GM12878 (cell line): ENCODE data around the gene FRK. TPM values are rescaled to one million over a fixed set of nuclear protein-coding genes. Genes with fewer than 3 reads are reported as not detected.

Experiments
- ATAC-seq: fragments of 200-7000 bp; cut with Tn5 transposase; 3 replicates; pipeline ENCODE4 v1.9.1; 2020; ENCODE audit warnings: mild to moderate bottlenecking, moderate library complexity
- BruUV-seq: library from RNA; stranded (reverse); fragments of 400-500 nt; replicated peaks from 2 replicates; lab custom pipeline; 2021; lab: Mats Ljungman, UMichigan
- CTCF ChIA-PET: fragments of 300-600 bp; sonication (Branson Sonifier 250); formaldehyde crosslinking; extraction: SDS; loops from one replicate; lab custom pipeline; 2021; ENCODE audit warnings: inconsistent platforms; lab: Yijun Ruan, JAX
- POLR2A ChIA-PET: fragments of 350-600 bp; formaldehyde crosslinking; extraction: SDS; loops from one replicate; lab custom pipeline; 2021; ENCODE audit warnings: inconsistent platforms; lab: Charles Lee
- RAD21 ChIA-PET: fragments of 300-600 bp; sonication (Branson Sonifier 250); formaldehyde crosslinking; loops from one replicate; lab custom pipeline; 2023; ENCODE audit warnings: antibody characterized with exemption; ENCODE audit not compliant: unreplicated experiment; lab: Charles Lee
- SMC1A ChIA-PET: fragments of 300-600 bp; sonication (Branson Sonifier 250); formaldehyde crosslinking; loops from one replicate; lab custom pipeline; 2023; ENCODE audit not compliant: unreplicated experiment, uncharacterized antibody; lab: Charles Lee
- DNase-seq: peaks from one replicate; pipeline ENCODE4 v3.0.0-alpha.2; 2011; ENCODE audit warnings: low read depth, low spot score
- FAIRE-seq: peaks from 3 replicates; lab custom pipeline; 2011; peaks lifted over from hg19 to GRCh38; lab: Jason Lieb, UNC
- H2AFZ ChIP-seq: 2 replicates; pipeline ENCODE4 v1.6.0; 2011; ENCODE audit warnings: low read depth, low read length, control low read depth; ENCODE audit not compliant: control insufficient read depth
- H3K27ac ChIP-seq: 2 replicates; pipeline ENCODE4 v1.5.1; 2011; ENCODE audit warnings: control low read depth; ENCODE audit not compliant: control insufficient read depth, insufficient read depth
- H3K27me3 ChIP-seq, 2 experiments: replicated peaks in 1 of 2; 2 replicates each; pipeline versions ENCODE4 v1.6.0 to v1.6.1; 2011; ENCODE audit warnings: low read length in 1 of 2; ENCODE audit not compliant: control insufficient read depth in 2 of 2, insufficient read depth in 2 of 2
- H3K36me3 ChIP-seq, 2 experiments: 2 replicates each; pipeline ENCODE4 v1.5.1; 2011; ENCODE audit warnings: low read length in 1 of 2; ENCODE audit not compliant: control insufficient read depth in 2 of 2, insufficient read depth in 2 of 2
- H3K4me1 ChIP-seq: 2 replicates; pipeline ENCODE4 v1.6.1; 2011; ENCODE audit warnings: mild to moderate bottlenecking, low read length, moderate library complexity, mixed read lengths; ENCODE audit not compliant: control insufficient read depth, insufficient read depth
- H3K4me2 ChIP-seq: 2 replicates; pipeline ENCODE4 v1.6.0; 2011; ENCODE audit warnings: control low read depth; ENCODE audit not compliant: control insufficient read depth, insufficient read depth
- H3K4me3 ChIP-seq: fragments of 200-600 bp; sonication (generic); 2 replicates; pipeline ENCODE4 v1.5.1; 2016
- H3K79me2 ChIP-seq: 2 replicates; pipeline ENCODE4 v1.6.0; 2011; ENCODE audit warnings: low read length; ENCODE audit not compliant: control insufficient read depth, insufficient read depth
- H3K9ac ChIP-seq: 2 replicates; pipeline ENCODE4 v1.8.0; 2011; ENCODE audit warnings: low read length, control low read depth, mixed read lengths; ENCODE audit not compliant: control insufficient read depth, insufficient read depth
- H3K9me3 ChIP-seq: replicated peaks from 3 replicates; pipeline ENCODE4 v1.5.1; 2011; ENCODE audit warnings: mild to moderate bottlenecking, low read length; ENCODE audit not compliant: control insufficient read depth, insufficient read depth
- H4K20me1 ChIP-seq: 2 replicates; pipeline ENCODE4 v1.6.0; 2011; ENCODE audit not compliant: control insufficient read depth, insufficient read depth
- RUNX3 ChIP-seq: IDR thresholded peaks from 2 replicates; pipeline ENCODE4 v1.6.1; 2012; ENCODE audit warnings: low read length, inconsistent platforms
- SPI1 ChIP-seq: IDR thresholded peaks from 2 replicates; pipeline ENCODE4 v1.6.1; 2011; ENCODE audit warnings: low read depth, mild to moderate bottlenecking, low read length, moderate library complexity, borderline replicate concordance; ENCODE audit not compliant: insufficient read depth
- WGBS: methylation state at CpG from one replicate; pipeline ENCODE4 v1.1.6; 2016; ENCODE audit warnings: low lambda C conversion rate; ENCODE audit not compliant: insufficient replicate concordance, insufficient coverage; ENCODE audit errors: missing lambda C conversion rate; 5-methylcytosine and 5-hydroxymethylcytosine counted together
- in situ Hi-C: fragments of 300-500 bp; cut with MboI; formaldehyde crosslinking; loops from 9 replicates; pipeline ENCODE4 v1.14.3; 2018; ENCODE audit warnings: mixed read lengths
- intact Hi-C: fragments of 100-400 bp; cut with micrococcal nuclease; formaldehyde crosslinking; loops from one replicate; pipeline ENCODE4 v1.14.2; 2022; ENCODE audit not compliant: unreplicated experiment
- polyA plus RNA-seq, 11 experiments: library from polyadenylated mRNA; depleted of rRNA in 4 of 11; unstranded in 6 of 11; stranded (reverse) in 5 of 11; fragments of >200 nt; fragmentation: Nextera tagmentation in 4 of 11; fragmentation: Illumina TruSeq in 1 of 11; extraction: Ambion mirVana in 4 of 11; extraction: Trizol in 1 of 11; gene quantifications; 1 replicate in 1 of 11; 2 replicates in 10 of 11; pipeline versions ENCODE4 v1.2.1 to v1.2.3, GENCODE V29; 2011 to 2016; ENCODE audit warnings: inconsistent platforms in 2 of 11, missing spikeins in 2 of 11, low read depth in 1 of 11
- total RNA-seq, 4 experiments: library from RNA; depleted of rRNA in 3 of 4; stranded (reverse); fragments of >200 nt in 3 of 4; fragmentation: Illumina TruSeq in 1 of 4; extraction: Trizol in 1 of 4; gene quantifications; 2 replicates each; pipeline versions ENCODE4 v1.2.1 to v1.2.3, GENCODE V29; 2013 to 2021
- TF ChIP-seq, protein P1 (sequence below): fragments of 450-650 bp; IDR thresholded peaks from 2 replicates; pipeline ENCODE4 v1.6.1; 2017; ENCODE audit warnings: mild to moderate bottlenecking, moderate library complexity

FRK gene
- total and polyA plus RNA-seq, 10 of the 15 experiments (the other 5 are each of a cell fraction or from before 2014, with no cell fraction given), result 0.29 to 2.4 (median 1.2) TPM

DNA sequence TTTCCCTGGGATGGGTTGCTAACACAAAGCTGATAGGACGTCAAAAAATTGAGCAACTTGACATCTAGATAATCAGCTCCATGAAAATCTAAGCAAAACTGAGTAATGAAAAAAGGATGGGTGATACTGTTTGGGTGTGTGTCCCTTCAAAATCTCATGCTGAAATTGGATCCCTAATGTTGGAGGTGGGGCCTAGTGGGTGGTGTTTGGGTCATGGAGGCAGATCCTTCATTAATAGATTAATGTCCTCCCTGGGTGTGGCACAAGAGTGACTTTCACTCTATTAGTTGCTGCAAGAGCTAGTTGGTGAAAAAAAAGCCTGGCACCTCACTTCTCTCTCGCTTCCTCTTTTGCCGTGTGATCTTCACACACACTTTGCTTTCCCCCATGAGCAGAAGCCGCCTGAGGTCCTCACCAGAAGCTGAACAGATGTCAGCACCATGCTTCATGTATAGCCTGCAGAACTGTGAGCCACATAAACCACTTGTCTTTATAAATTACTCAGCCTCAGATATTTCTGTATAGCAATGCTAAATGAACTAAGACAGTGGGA lies 160.9 kb downstream of the FRK start:
- intact Hi-C loops, result loop anchor here (5.0 to 10.0 kb wide), 3 partner anchors 323 to 845 kb away; no protein-coding TSS in a partner anchor
- Histone ChIP-seq H2AFZ (no peak overlapping the region), H3K27me3 (no peaks in the 10 kb centered on the region), H3K79me2 (no peaks in the 10 kb centered on the region), H3K36me3 (no peaks in the 10 kb centered on the region), H3K27ac (no peak overlapping the region), H3K4me1 (no peaks in the 10 kb centered on the region), H3K9me3 (peaks cover 7% of the 10 kb centered on the region), H3K4me2 (no peak overlapping the region), H3K4me3 (no peak overlapping the region), H4K20me1 (no peaks in the 10 kb centered on the region), H3K9ac (no peak overlapping the region)
- 14% methylated on average over 4 of the region's 4 CpGs for WGBS
- DNase-seq, result no peak
- ATAC-seq, result peak; percentile 72
- ChIA-PET CTCF (interaction anchor here (1.1 to 1.5 kb wide), 4 partner anchors 9 to 1152 kb away, joined by 3 read pairs; no protein-coding TSS in a partner anchor), SMC1A (interaction anchor here (1.1 to 1.4 kb wide), 2 partner anchors 197 to 213 kb away, joined by 3 to 4 read pairs; no protein-coding TSS in a partner anchor), RAD21 (interaction anchor here (0.9 kb wide), 1 partner anchor 108 kb away, joined by 3 read pairs; no protein-coding TSS in a partner anchor), POLR2A (no interaction called here)
- in situ Hi-C loops, result loop anchor here (5.0 to 10.0 kb wide), 2 partner anchors 195 to 1148 kb away; no protein-coding TSS in a partner anchor
- no TSS peak for BruUV-seq
- FAIRE-seq, result no peak
- peak; percentile 81 for TF ChIP-seq SPI1
- TF ChIP-seq, protein P1, sequence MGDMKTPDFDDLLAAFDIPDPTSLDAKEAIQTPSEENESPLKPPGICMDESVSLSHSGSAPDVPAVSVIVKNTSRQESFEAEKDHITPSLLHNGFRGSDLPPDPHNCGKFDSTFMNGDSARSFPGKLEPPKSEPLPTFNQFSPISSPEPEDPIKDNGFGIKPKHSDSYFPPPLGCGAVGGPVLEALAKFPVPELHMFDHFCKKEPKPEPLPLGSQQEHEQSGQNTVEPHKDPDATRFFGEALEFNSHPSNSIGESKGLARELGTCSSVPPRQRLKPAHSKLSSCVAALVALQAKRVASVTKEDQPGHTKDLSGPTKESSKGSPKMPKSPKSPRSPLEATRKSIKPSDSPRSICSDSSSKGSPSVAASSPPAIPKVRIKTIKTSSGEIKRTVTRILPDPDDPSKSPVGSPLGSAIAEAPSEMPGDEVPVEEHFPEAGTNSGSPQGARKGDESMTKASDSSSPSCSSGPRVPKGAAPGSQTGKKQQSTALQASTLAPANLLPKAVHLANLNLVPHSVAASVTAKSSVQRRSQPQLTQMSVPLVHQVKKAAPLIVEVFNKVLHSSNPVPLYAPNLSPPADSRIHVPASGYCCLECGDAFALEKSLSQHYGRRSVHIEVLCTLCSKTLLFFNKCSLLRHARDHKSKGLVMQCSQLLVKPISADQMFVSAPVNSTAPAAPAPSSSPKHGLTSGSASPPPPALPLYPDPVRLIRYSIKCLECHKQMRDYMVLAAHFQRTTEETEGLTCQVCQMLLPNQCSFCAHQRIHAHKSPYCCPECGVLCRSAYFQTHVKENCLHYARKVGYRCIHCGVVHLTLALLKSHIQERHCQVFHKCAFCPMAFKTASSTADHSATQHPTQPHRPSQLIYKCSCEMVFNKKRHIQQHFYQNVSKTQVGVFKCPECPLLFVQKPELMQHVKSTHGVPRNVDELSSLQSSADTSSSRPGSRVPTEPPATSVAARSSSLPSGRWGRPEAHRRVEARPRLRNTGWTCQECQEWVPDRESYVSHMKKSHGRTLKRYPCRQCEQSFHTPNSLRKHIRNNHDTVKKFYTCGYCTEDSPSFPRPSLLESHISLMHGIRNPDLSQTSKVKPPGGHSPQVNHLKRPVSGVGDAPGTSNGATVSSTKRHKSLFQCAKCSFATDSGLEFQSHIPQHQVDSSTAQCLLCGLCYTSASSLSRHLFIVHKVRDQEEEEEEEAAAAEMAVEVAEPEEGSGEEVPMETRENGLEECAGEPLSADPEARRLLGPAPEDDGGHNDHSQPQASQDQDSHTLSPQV, result no peak
- peak; percentile 30 for TF ChIP-seq RUNX3
